Vagina (tissue), 2 donors: ENCODE measurements around the gene LAG3. TPM values are rescaled to one million over a fixed set of nuclear protein-coding genes. Genes with fewer than 3 reads are reported as not detected.

Source experiments
- DNase-seq, 2 donors: peaks; one replicate each; pipeline ENCODE4 v3.0.0-alpha.2; 2017; ENCODE audit errors: extremely low spot score in 2 of 2
- H3K27ac ChIP-seq: fragments of 200-600 bp; sonication (generic); one replicate; pipeline ENCODE4 v1.5.1; 2019
- H3K27me3 ChIP-seq: fragments of 200-600 bp; sonication (generic); one replicate; pipeline ENCODE4 v1.5.1; 2019
- H3K36me3 ChIP-seq, 2 donors: fragments of 200-600 bp; sonication (generic); one replicate each; pipeline ENCODE4 v1.5.1; 2017 to 2019
- H3K4me1 ChIP-seq: fragments of 200-600 bp; sonication (generic); one replicate; pipeline ENCODE4 v1.5.1; 2019
- H3K4me3 ChIP-seq, 2 donors: fragments of 200-600 bp; sonication (generic); 1 replicate in 1 of 2; 2 replicates in 1 of 2; pipeline ENCODE4 v1.5.1; 2016 to 2019
- H3K9me3 ChIP-seq: fragments of 200-600 bp; sonication (generic); one replicate; pipeline ENCODE4 v1.5.1; 2019
- CTCF ChIP-seq, 3 experiments: fragments of 450-650 bp in 2 of 3; fragments of 200-600 bp in 1 of 3; sonication (generic) in 1 of 3; IDR thresholded peaks; one replicate each; pipeline ENCODE4 v1.5.1; 2017 to 2019; ENCODE audit warnings: antibody characterized with exemption in 3 of 3, mild to moderate bottlenecking in 2 of 3, moderate library complexity in 2 of 3
- POLR2A ChIP-seq, 2 donors: fragments of 450-650 bp; IDR thresholded peaks; one replicate each; pipeline ENCODE4 v1.6.1; 2017; ENCODE audit warnings: antibody characterized with exemption in 2 of 2, mild to moderate bottlenecking in 2 of 2, moderate library complexity in 2 of 2
- POLR2AphosphoS5 ChIP-seq, 2 donors: sonication (generic); formaldehyde crosslinking; IDR thresholded peaks; one replicate each; pipeline ENCODE4 v1.9.0; 2017; ENCODE audit warnings: antibody characterized with exemption in 2 of 2, mild to moderate bottlenecking in 2 of 2, low read depth in 1 of 2; ENCODE audit not compliant: insufficient read depth in 1 of 2
- intact Hi-C: fragments of 100-400 bp; cut with DNase I; formaldehyde crosslinking; loops from one replicate; pipeline ENCODE4 v1.15.1; 2023
- total RNA-seq: library from RNA; depleted of rRNA; stranded (reverse); fragments of >200 nt; gene quantifications from one replicate; pipeline ENCODE4 v1.2.3, GENCODE V29; 2016

Gene LAG3
- total RNA-seq, 1 donor from 2014 or later = 10.3 TPM

GRCh38 chr12:6768437-6768914 lies 3.8 kb upstream of the LAG3 start:
- Histone ChIP-seq H3K36me3 (peaks cover 0 to 20% of the 10 kb centered on the region in 2 donors), H3K4me1 (peaks cover 66% of the 10 kb centered on the region), H3K4me3 (peak overlapping the region; percentile 75 to 98), H3K27me3 (no peaks in the 10 kb centered on the region), H3K27ac (peak overlapping the region; percentile 97), H3K9me3 (no peaks in the 10 kb centered on the region)
- intact Hi-C loops = loop anchor here (5.0 kb wide), 1 partner anchor 59 kb away; the partner anchor contains the start of gene P3H3
- no peak for DNase-seq
- TF ChIP-seq POLR2AphosphoS5 (IDR thresholded peaks at IDR 0.05; ENCODE audit: insufficient read depth in 1 of 2, low read depth in 1 of 2) (no peak), POLR2A (IDR thresholded peaks at IDR 0.05) (no peak), CTCF (IDR thresholded peaks at IDR 0.05) (no peak)

- H3K27me3 ChIP-seq = no peaks in the 10 kb centered on the region
- H3K36me3 ChIP-seq = peaks cover 0 to 20% of the 10 kb centered on the region in 2 donors
- H3K27ac ChIP-seq = peak overlapping the region; percentile 97
- intact Hi-C loops = loop anchor here (5.0 kb wide), 1 partner anchor 58 kb away; the partner anchor contains the start of gene P3H3
- H3K4me3 ChIP-seq = peak overlapping the region; percentile 75 to 98
- H3K9me3 ChIP-seq = no peaks in the 10 kb centered on the region
- DNase-seq = no peak
- TF ChIP-seq POLR2A (IDR thresholded peaks at IDR 0.05) = no peak
- TF ChIP-seq POLR2AphosphoS5 (IDR thresholded peaks at IDR 0.05; ENCODE audit: insufficient read depth in 1 of 2, low read depth in 1 of 2) = no peak
- no peak for TF ChIP-seq CTCF (IDR thresholded peaks at IDR 0.05)
- H3K4me1 ChIP-seq = peaks cover 64% of the 10 kb centered on the region
These were observed 3.3 kb upstream of the LAG3 start for GRCh38 chr12:6768990-6769389.

GRCh38 chr12:6769666-6770065 lies 2.7 kb upstream of the LAG3 start:
- H3K4me3 ChIP-seq = no peak overlapping the region
- intact Hi-C loops = loop anchor here (5.0 kb wide), 1 partner anchor 58 kb away; the partner anchor contains the start of gene P3H3
- no peaks in the 10 kb centered on the region for H3K27me3 ChIP-seq
- H3K4me1 ChIP-seq = peaks cover 61% of the 10 kb centered on the region
- DNase-seq = no peak
- TF ChIP-seq POLR2A (IDR thresholded peaks at IDR 0.05) (no peak), POLR2AphosphoS5 (IDR thresholded peaks at IDR 0.05; ENCODE audit: insufficient read depth in 1 of 2, low read depth in 1 of 2) (no peak), CTCF (IDR thresholded peaks at IDR 0.05) (no peak)
- peak overlapping the region; percentile 97 for H3K27ac ChIP-seq
- no peaks in the 10 kb centered on the region for H3K9me3 ChIP-seq
- H3K36me3 ChIP-seq = peaks cover 0 to 20% of the 10 kb centered on the region in 2 donors

GRCh38 chr12:6770094-6770493 lies 2.2 kb upstream of the LAG3 start:
- Histone ChIP-seq H3K4me3 (no peak overlapping the region), H3K4me1 (peaks cover 57% of the 10 kb centered on the region), H3K9me3 (no peaks in the 10 kb centered on the region), H3K27ac (no peak overlapping the region), H3K27me3 (no peaks in the 10 kb centered on the region), H3K36me3 (peaks cover 0 to 20% of the 10 kb centered on the region in 2 donors)
- no peak for TF ChIP-seq POLR2A (IDR thresholded peaks at IDR 0.05)
- TF ChIP-seq CTCF (IDR thresholded peaks at IDR 0.05) = no peak
- TF ChIP-seq POLR2AphosphoS5 (IDR thresholded peaks at IDR 0.05; ENCODE audit: insufficient read depth in 1 of 2, low read depth in 1 of 2) = no peak
- DNase-seq = no peak
- intact Hi-C loops = no loop called here

GRCh38 chr12:6770600-6770999 lies 1.7 kb upstream of the LAG3 start:
- no peaks in the 10 kb centered on the region for H3K9me3 ChIP-seq
- peak overlapping the region; percentile 29 for H3K27ac ChIP-seq
- H3K4me3 ChIP-seq = no peak overlapping the region
- intact Hi-C loops = no loop called here
- peaks cover 52% of the 10 kb centered on the region for H3K4me1 ChIP-seq
- TF ChIP-seq POLR2A (IDR thresholded peaks at IDR 0.05) (no peak), CTCF (IDR thresholded peaks at IDR 0.05) (no peak), POLR2AphosphoS5 (IDR thresholded peaks at IDR 0.05; ENCODE audit: insufficient read depth in 1 of 2, low read depth in 1 of 2) (no peak)
- H3K36me3 ChIP-seq = peaks cover 0 to 20% of the 10 kb centered on the region in 2 donors
- DNase-seq = no peak
- H3K27me3 ChIP-seq = no peaks in the 10 kb centered on the region
